IMR-90 (cell line): ENCODE data around the gene MINDY1. TPM values are rescaled to one million over a fixed set of nuclear protein-coding genes. Genes with fewer than 3 reads are reported as not detected.

Experiments used
- ATAC-seq: fragments of 200-7000 bp; cut with Tn5 transposase; 2 replicates; pipeline ENCODE4 v1.9.1; 2020; ENCODE audit warnings: low read depth, mild to moderate bottlenecking, moderate library complexity
- BruUV-seq: library from RNA; stranded (reverse); fragments of 400-500 nt; replicated peaks from 2 replicates; lab custom pipeline; 2021; lab: Mats Ljungman, UMichigan
- CTCF ChIA-PET: fragments of 300-600 bp; formaldehyde crosslinking; extraction: SDS; loops from one replicate; lab custom pipeline; 2021; ENCODE audit warnings: antibody characterized with exemption; lab: Yijun Ruan, JAX
- POLR2A ChIA-PET: fragments of 300-600 bp; sonication (Branson Sonifier 250); formaldehyde crosslinking; loops from one replicate; lab custom pipeline; 2022; ENCODE audit warnings: antibody characterized with exemption; ENCODE audit not compliant: unreplicated experiment; lab: Charles Lee
- DNase-seq: peaks from one replicate; pipeline ENCODE4 v3.0.0; 2013
- H2AFZ ChIP-seq: replicated peaks from 2 replicates; pipeline ENCODE3; 2013; ENCODE audit warnings: low read length, mild to moderate bottlenecking; ENCODE audit not compliant: poor library complexity
- H2AK5ac ChIP-seq: 2 replicates; pipeline ENCODE4 v1.6.1; 2013; ENCODE audit warnings: low read depth, low read length, inconsistent platforms
- H2AK9ac ChIP-seq: replicated peaks from 2 replicates; pipeline ENCODE3; 2013; ENCODE audit warnings: mild to moderate bottlenecking, low read depth, low read length, moderate library complexity; ENCODE audit not compliant: poor library complexity
- H2BK120ac ChIP-seq: 2 replicates; pipeline ENCODE4 v1.6.1; 2013; ENCODE audit warnings: low read depth, low read length, inconsistent platforms
- H2BK15ac ChIP-seq: 3 replicates; pipeline ENCODE4 v1.6.1; 2013; ENCODE audit warnings: low read depth, low read length, inconsistent platforms
- H2BK20ac ChIP-seq: 2 replicates; pipeline ENCODE4 v1.6.1; 2013; ENCODE audit warnings: low read depth, mild to moderate bottlenecking, inconsistent platforms, low read length, moderate library complexity
- H2BK5ac ChIP-seq: 2 replicates; pipeline ENCODE4 v1.6.1; 2013; ENCODE audit warnings: mild to moderate bottlenecking, low read depth, low read length, inconsistent platforms; ENCODE audit not compliant: poor library complexity, severe bottlenecking
- H3K14ac ChIP-seq: replicated peaks from 2 replicates; pipeline ENCODE4 v1.6.1; 2013; ENCODE audit warnings: low read depth, low read length, inconsistent platforms
- H3K18ac ChIP-seq: 2 replicates; pipeline ENCODE4 v1.6.1; 2013; ENCODE audit warnings: low read depth, low read length, control low read depth
- H3K23ac ChIP-seq: 2 replicates; pipeline ENCODE4 v1.6.1; 2013; ENCODE audit warnings: low read depth, low read length, inconsistent platforms
- H3K27ac ChIP-seq: 2 replicates; pipeline ENCODE4 v1.5.1; 2013; ENCODE audit warnings: mild to moderate bottlenecking, control low read depth, low read length; ENCODE audit not compliant: insufficient read depth
- H3K27me3 ChIP-seq: 2 replicates; pipeline ENCODE4 v1.6.1; 2013; ENCODE audit warnings: low read length; ENCODE audit not compliant: control insufficient read depth, insufficient read depth
- H3K36me3 ChIP-seq: 2 replicates; pipeline ENCODE4 v1.6.1; 2013; ENCODE audit warnings: low read length, mixed read lengths; ENCODE audit not compliant: control insufficient read depth, insufficient read depth
- H3K4ac ChIP-seq: 2 replicates; pipeline ENCODE4 v1.6.1; 2013; ENCODE audit warnings: low read depth, low read length, inconsistent platforms
- H3K4me1 ChIP-seq: 2 replicates; pipeline ENCODE4 v1.6.1; 2013; ENCODE audit warnings: low read length, mixed read lengths; ENCODE audit not compliant: control insufficient read depth, insufficient read depth
- H3K4me2 ChIP-seq: 2 replicates; pipeline ENCODE4 v1.6.1; 2013; ENCODE audit warnings: low read depth, mild to moderate bottlenecking, control low read depth, low read length, moderate library complexity
- H3K4me3 ChIP-seq: 2 replicates; pipeline ENCODE4 v1.5.1; 2013; ENCODE audit warnings: low read depth, mild to moderate bottlenecking, control low read depth, low read length, moderate library complexity; ENCODE audit not compliant: insufficient read depth
- H3K56ac ChIP-seq: 2 replicates; pipeline ENCODE4 v1.6.1; 2013; ENCODE audit warnings: low read length, inconsistent platforms; ENCODE audit not compliant: insufficient read depth; ENCODE audit errors: extremely low read depth
- H3K79me1 ChIP-seq, 2 experiments: 2 replicates each; pipeline ENCODE4 v1.6.1; 2013; ENCODE audit warnings: low read length in 2 of 2, inconsistent platforms in 1 of 2, low read depth in 1 of 2
- H3K9ac ChIP-seq: 2 replicates; pipeline ENCODE4 v1.6.1; 2013; ENCODE audit warnings: low read depth, low read length, control low read depth
- H3K9me1 ChIP-seq: 2 replicates; pipeline ENCODE4 v1.6.1; 2013; ENCODE audit warnings: low read length, inconsistent platforms; ENCODE audit not compliant: insufficient read depth
- H3K9me3 ChIP-seq: 2 replicates; pipeline ENCODE4 v1.6.1; 2013; ENCODE audit warnings: low read length; ENCODE audit not compliant: control insufficient read depth, insufficient read depth
- H4K20me1 ChIP-seq: 2 replicates; pipeline ENCODE4 v1.6.1; 2013; ENCODE audit warnings: low read length, inconsistent platforms; ENCODE audit not compliant: insufficient read depth
- H4K5ac ChIP-seq: 2 replicates; pipeline ENCODE4 v1.6.1; 2013; ENCODE audit warnings: mild to moderate bottlenecking, low read depth, low read length, control low read depth
- H4K8ac ChIP-seq, 2 experiments: 2 replicates each; pipeline ENCODE4 v1.6.1; 2013; ENCODE audit warnings: low read depth in 2 of 2, low read length in 2 of 2, control low read depth in 1 of 2, inconsistent platforms in 1 of 2
- H4K91ac ChIP-seq: 2 replicates; pipeline ENCODE4 v1.6.1; 2013; ENCODE audit warnings: low read depth, low read length, inconsistent platforms; ENCODE audit not compliant: insufficient read depth
- MAFK ChIP-seq: IDR thresholded peaks from 2 replicates; pipeline ENCODE4 v1.6.1; 2012; ENCODE audit warnings: low read depth, low read length, improper control_type of control experiment
- MXI1 ChIP-seq: IDR thresholded peaks from 2 replicates; pipeline ENCODE4 v1.6.1; 2012; ENCODE audit warnings: low read depth, mild to moderate bottlenecking, low read length, moderate library complexity, borderline replicate concordance
- NFE2L2 ChIP-seq: fragments of 150-350 bp; IDR thresholded peaks from 2 replicates; pipeline ENCODE4 v1.6.1; 2016; ENCODE audit warnings: low read depth, mild to moderate bottlenecking, low read length
- POLR2A ChIP-seq: IDR thresholded peaks from 2 replicates; pipeline ENCODE4 v1.6.1; 2012; ENCODE audit warnings: mild to moderate bottlenecking, low read depth, low read length
- RCOR1 ChIP-seq: IDR thresholded peaks from 2 replicates; pipeline ENCODE4 v1.6.1; 2012; ENCODE audit warnings: mild to moderate bottlenecking, low read length, improper control_type of control experiment; ENCODE audit not compliant: insufficient replicate concordance
- WGBS, 2 experiments: methylation state at CpG; one replicate each; pipeline versions ENCODE4 v1.1.5 to v1.1.7; 2013; ENCODE audit warnings: missing lambda C conversion rate in 2 of 2; ENCODE audit not compliant: insufficient read length in 1 of 2; ENCODE audit errors: extremely low coverage in 2 of 2; 5-methylcytosine and 5-hydroxymethylcytosine counted together
- dilution Hi-C: fragments of 300-500 bp; cut with HindIII; formaldehyde crosslinking; loops from one replicate; pipeline ENCODE4 v1.14.3; 2018; ENCODE audit warnings: low sequenced_read_pairs; ENCODE audit not compliant: unreplicated experiment
- in situ Hi-C: fragments of 300-500 bp; cut with MboI; formaldehyde crosslinking; loops from 3 replicates; pipeline ENCODE4 v1.14.3; 2019; ENCODE audit warnings: low sequenced_read_pairs, inconsistent platforms, mixed read lengths
- intact Hi-C: fragments of 100-400 bp; cut with micrococcal nuclease; formaldehyde crosslinking; loops from 2 replicates; pipeline ENCODE4 v1.10.0; 2022
- polyA plus RNA-seq, 3 experiments: library from polyadenylated mRNA; depleted of rRNA; stranded (reverse); fragments of >200 nt; gene quantifications; 2 replicates each; pipeline ENCODE4 v1.2.3, GENCODE V29; 2012; ENCODE audit warnings: low replicate concordance in 1 of 3
- total RNA-seq: library from RNA; depleted of rRNA; stranded (reverse); fragments of >200 nt; gene quantifications from 2 replicates; pipeline ENCODE4 v1.2.3, GENCODE V29; 2012
- TF ChIP-seq, protein P1 (sequence below): fragments of 150-350 bp; IDR thresholded peaks from 2 replicates; pipeline ENCODE4 v1.6.1; 2017; ENCODE audit warnings: mild to moderate bottlenecking, antibody characterized with exemption, low read length, low read depth

The MINDY1 gene
- total and polyA plus RNA-seq, 2 of the 4 experiments (the other 2 are of a cell fraction) = 6.6 to 7.3 TPM

DNA sequence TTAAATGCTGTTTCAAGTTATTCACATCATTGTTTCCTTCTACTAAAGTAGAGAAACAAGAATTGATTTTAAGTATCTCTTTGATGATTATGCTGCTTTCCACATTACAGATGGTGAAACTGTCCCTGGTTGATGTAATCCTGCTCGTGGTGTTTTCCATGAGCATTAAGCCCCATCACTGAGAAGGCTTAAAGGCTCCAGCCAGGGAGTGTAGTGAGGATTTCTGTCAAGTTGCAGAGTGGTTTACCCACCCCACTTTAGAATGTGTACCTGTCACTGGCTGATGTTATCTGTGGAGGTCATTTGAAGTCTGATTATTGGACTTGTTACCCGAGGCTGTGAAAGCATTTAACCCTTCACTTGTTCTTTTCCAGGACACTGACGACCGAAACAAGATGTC, 44.9 kb downstream of the MINDY1 start:
- no peaks in the 10 kb centered on the region for H3K9me3 ChIP-seq
- WGBS, 2 experiments = no CpG with 5 or more reads among the region's 4 CpGs
- in situ Hi-C loops = no loop called here
- peaks cover 12% of the 10 kb centered on the region; the same call in 1 of the 2 replicates for H4K20me1 ChIP-seq
- H2BK15ac ChIP-seq = no peak overlapping the region
- no peak overlapping the region for H3K4ac ChIP-seq
- no peak for TF ChIP-seq POLR2A
- no peak for TF ChIP-seq RCOR1
- no peak for TF ChIP-seq MAFK
- TF ChIP-seq, protein P1, sequence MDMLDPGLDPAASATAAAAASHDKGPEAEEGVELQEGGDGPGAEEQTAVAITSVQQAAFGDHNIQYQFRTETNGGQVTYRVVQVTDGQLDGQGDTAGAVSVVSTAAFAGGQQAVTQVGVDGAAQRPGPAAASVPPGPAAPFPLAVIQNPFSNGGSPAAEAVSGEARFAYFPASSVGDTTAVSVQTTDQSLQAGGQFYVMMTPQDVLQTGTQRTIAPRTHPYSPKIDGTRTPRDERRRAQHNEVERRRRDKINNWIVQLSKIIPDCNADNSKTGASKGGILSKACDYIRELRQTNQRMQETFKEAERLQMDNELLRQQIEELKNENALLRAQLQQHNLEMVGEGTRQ = no peak
- no peak for TF ChIP-seq NFE2L2
- TF ChIP-seq MXI1 = no peak
- no peak overlapping the region for H2BK20ac ChIP-seq
- H3K9me1 ChIP-seq = peaks cover 3% of the 10 kb centered on the region; the same call in 1 of the 2 replicates
- H2AK5ac ChIP-seq = no peak overlapping the region
- no peak overlapping the region for H3K14ac ChIP-seq
- H2AK9ac ChIP-seq = no peak overlapping the region
- no TSS peak for BruUV-seq
- DNase-seq (no peak), ATAC-seq (no peak)
- H3K27ac ChIP-seq = no peak overlapping the region
- H2BK5ac ChIP-seq = no peak overlapping the region
- H3K79me1 ChIP-seq = peaks cover 9 to 27% of the 10 kb centered on the region in 2 experiments
- H4K91ac ChIP-seq = no peak overlapping the region
- H2BK120ac ChIP-seq = no peak overlapping the region
- no peak overlapping the region for H3K9ac ChIP-seq
- intact Hi-C loops = no loop called here
- no peaks in the 10 kb centered on the region for H3K27me3 ChIP-seq
- CTCF ChIA-PET = no interaction called here
- H3K4me1 ChIP-seq = no peaks in the 10 kb centered on the region
- H4K8ac ChIP-seq = no peak overlapping the region
- H2AFZ ChIP-seq = no peak overlapping the region
- no peak overlapping the region for H3K18ac ChIP-seq
- H4K5ac ChIP-seq = no peak overlapping the region
- no peak overlapping the region for H3K4me2 ChIP-seq
- POLR2A ChIA-PET = no interaction called here
- H3K23ac ChIP-seq = no peak overlapping the region
- peaks cover 73% of the 10 kb centered on the region for H3K36me3 ChIP-seq
- dilution Hi-C loops = no loop called here
- H3K4me3 ChIP-seq = no peak overlapping the region
- H3K56ac ChIP-seq = no peak overlapping the region
